Activated B cell treated with CpG ODN at 0.5 μM for 24 hours (primary cell): Measurements from ENCODE around the gene SPTA1. TPM values are rescaled to one million over a fixed set of nuclear protein-coding genes. Genes with fewer than 3 reads are reported as not detected.

Experiments used
- ATAC-seq: fragments of 200-7000 bp; cut with Tn5 transposase; one replicate; pipeline ENCODE4 v1.10.0; 2021; ENCODE audit warnings: low read depth, mild to moderate bottlenecking, moderate library complexity
- CTCF ChIA-PET: fragments of 350-600 bp; sonication (Branson Sonifier 250); formaldehyde crosslinking; loops from one replicate; lab custom pipeline; 2021; ENCODE audit warnings: antibody characterized with exemption; lab: Charles Lee
- POLR2A ChIA-PET: fragments of 350-600 bp; sonication (Branson Sonifier 250); formaldehyde crosslinking; loops from one replicate; lab custom pipeline; 2021; ENCODE audit warnings: antibody characterized with exemption; lab: Charles Lee
- DNase-seq: peaks from one replicate; pipeline ENCODE4 v3.0.0; 2022
- H3K27ac Mint-ChIP-seq: one replicate; pipeline ENCODE4 v1.8.0; 2020; ENCODE audit warnings: mixed read lengths
- H3K27me3 Mint-ChIP-seq: one replicate; pipeline ENCODE4 v1.8.0; 2021; ENCODE audit warnings: mixed read lengths
- H3K36me3 Mint-ChIP-seq: one replicate; pipeline ENCODE4 v1.8.0; 2021; ENCODE audit warnings: low read depth, mixed read lengths
- H3K4me1 Mint-ChIP-seq: one replicate; pipeline ENCODE4 v1.8.0; 2021; ENCODE audit warnings: mixed read lengths
- H3K4me3 Mint-ChIP-seq: one replicate; pipeline ENCODE4 v1.8.0; 2020; ENCODE audit warnings: mild to moderate bottlenecking, mixed read lengths
- H3K9me3 Mint-ChIP-seq: one replicate; pipeline ENCODE4 v1.8.0; 2020; ENCODE audit warnings: mixed read lengths
- intact Hi-C: fragments of 100-400 bp; cut with micrococcal nuclease; formaldehyde crosslinking; loops from one replicate; pipeline ENCODE4 v1.15.1; 2024
- total RNA-seq: library from RNA; stranded (reverse); gene quantifications from 2 replicates; pipeline ENCODE4 v1.2.3, GENCODE V29; 2022
- TF ChIP-seq, protein P1 (sequence below): fragments of 200-600 bp; IDR thresholded peaks from one replicate; pipeline ENCODE4 v1.8.0; 2022; ENCODE audit warnings: antibody characterized with exemption, mild to moderate bottlenecking

Gene SPTA1
- total RNA-seq, 1 donor from 2014 or later: not detected

DNA sequence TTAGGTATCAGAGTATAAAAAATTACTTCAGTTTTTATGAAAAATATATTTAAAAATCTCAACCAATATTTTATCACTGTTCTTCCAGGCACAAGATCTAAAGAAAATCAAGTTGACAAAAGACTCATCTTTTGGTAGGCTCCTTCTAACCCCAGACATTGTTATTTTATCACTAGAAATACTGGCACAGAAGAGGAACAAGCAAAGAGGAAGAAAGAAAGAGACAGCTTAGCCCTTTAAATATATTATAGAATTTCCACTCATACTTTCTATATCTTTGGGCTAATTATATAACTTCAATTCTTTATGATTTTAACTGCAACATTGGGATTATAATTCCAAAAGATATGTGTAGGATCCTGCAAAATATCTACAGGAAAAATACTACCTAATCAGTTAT, 32.4 kb downstream of the SPTA1 start:
- Mint-ChIP-seq H3K4me1 (peaks cover 25% of the 10 kb centered on the region), H3K4me3 (no peak overlapping the region), H3K27me3 (peaks cover 4% of the 10 kb centered on the region), H3K9me3 (peaks cover 6% of the 10 kb centered on the region), H3K27ac (no peak overlapping the region), H3K36me3 (no peaks in the 10 kb centered on the region)
- ChIA-PET CTCF (no interaction called here), POLR2A (no interaction called here)
- DNase-seq (no peak), ATAC-seq (no peak)
- TF ChIP-seq, protein P1, sequence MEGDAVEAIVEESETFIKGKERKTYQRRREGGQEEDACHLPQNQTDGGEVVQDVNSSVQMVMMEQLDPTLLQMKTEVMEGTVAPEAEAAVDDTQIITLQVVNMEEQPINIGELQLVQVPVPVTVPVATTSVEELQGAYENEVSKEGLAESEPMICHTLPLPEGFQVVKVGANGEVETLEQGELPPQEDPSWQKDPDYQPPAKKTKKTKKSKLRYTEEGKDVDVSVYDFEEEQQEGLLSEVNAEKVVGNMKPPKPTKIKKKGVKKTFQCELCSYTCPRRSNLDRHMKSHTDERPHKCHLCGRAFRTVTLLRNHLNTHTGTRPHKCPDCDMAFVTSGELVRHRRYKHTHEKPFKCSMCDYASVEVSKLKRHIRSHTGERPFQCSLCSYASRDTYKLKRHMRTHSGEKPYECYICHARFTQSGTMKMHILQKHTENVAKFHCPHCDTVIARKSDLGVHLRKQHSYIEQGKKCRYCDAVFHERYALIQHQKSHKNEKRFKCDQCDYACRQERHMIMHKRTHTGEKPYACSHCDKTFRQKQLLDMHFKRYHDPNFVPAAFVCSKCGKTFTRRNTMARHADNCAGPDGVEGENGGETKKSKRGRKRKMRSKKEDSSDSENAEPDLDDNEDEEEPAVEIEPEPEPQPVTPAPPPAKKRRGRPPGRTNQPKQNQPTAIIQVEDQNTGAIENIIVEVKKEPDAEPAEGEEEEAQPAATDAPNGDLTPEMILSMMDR: no peak
- intact Hi-C loops: no loop called here

GRCh38 chr1:158652721-158653334, 33.7 kb downstream of the SPTA1 start:
- Mint-ChIP-seq H3K9me3 (no peaks in the 10 kb centered on the region), H3K27ac (no peak overlapping the region), H3K27me3 (peaks cover 4% of the 10 kb centered on the region), H3K36me3 (no peaks in the 10 kb centered on the region), H3K4me1 (peaks cover 29% of the 10 kb centered on the region), H3K4me3 (no peak overlapping the region)
- TF ChIP-seq, protein P1: no peak
- CTCF ChIA-PET: no interaction called here
- ATAC-seq (no peak), DNase-seq (no peak)
- intact Hi-C loops: no loop called here
- POLR2A ChIA-PET: no interaction called here

DNA sequence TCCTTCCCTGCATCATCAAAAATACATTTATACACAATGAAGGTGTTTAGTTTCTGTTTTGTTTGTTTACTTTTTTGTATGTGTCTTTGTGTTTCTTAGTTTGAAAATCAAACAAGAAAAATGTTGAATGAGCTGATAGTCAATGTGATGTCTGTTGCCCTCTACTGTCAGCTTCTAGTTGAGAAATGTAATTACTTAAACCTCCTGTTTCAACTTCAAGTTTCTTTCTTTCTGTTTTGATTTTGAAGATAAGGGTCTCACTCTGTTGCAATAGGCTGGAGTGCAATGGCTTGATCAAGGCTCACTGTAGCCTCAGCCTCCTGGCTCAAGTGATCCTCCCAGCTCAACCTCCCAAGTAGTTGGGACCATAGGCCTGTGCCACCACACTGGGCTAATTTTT, 37.5 kb downstream of the SPTA1 start:
- Mint-ChIP-seq H3K4me1 (peaks cover 40% of the 10 kb centered on the region), H3K27me3 (no peaks in the 10 kb centered on the region), H3K27ac (no peak overlapping the region), H3K9me3 (no peaks in the 10 kb centered on the region), H3K36me3 (no peaks in the 10 kb centered on the region), H3K4me3 (no peak overlapping the region)
- no peak for DNase-seq
- ATAC-seq: no peak
- TF ChIP-seq, protein P1: no peak
- intact Hi-C loops: no loop called here
- POLR2A ChIA-PET: no interaction called here
- CTCF ChIA-PET: interaction anchor here (1.5 kb wide), 1 partner anchor 445 kb away, joined by 5 read pairs; no protein-coding TSS in a partner anchor

GRCh38 chr1:158646465-158646864, 40.0 kb downstream of the SPTA1 start:
- no peak for ATAC-seq
- Mint-ChIP-seq H3K4me3 (peak overlapping the region; percentile 13), H3K36me3 (no peaks in the 10 kb centered on the region), H3K9me3 (no peaks in the 10 kb centered on the region), H3K27me3 (no peaks in the 10 kb centered on the region), H3K4me1 (peaks cover 25% of the 10 kb centered on the region), H3K27ac (no peak overlapping the region)
- ChIA-PET CTCF (no interaction called here), POLR2A (no interaction called here)
- DNase-seq: no peak
- TF ChIP-seq, protein P1: no peak
- intact Hi-C loops: no loop called here

GRCh38 chr1:158644449-158644848, 42.1 kb downstream of the SPTA1 start:
- Mint-ChIP-seq H3K9me3 (no peaks in the 10 kb centered on the region), H3K27ac (no peak overlapping the region), H3K36me3 (no peaks in the 10 kb centered on the region), H3K4me1 (peaks cover 25% of the 10 kb centered on the region), H3K27me3 (no peaks in the 10 kb centered on the region), H3K4me3 (no peak overlapping the region)
- no peak for ATAC-seq
- TF ChIP-seq, protein P1: no peak
- ChIA-PET POLR2A (no interaction called here), CTCF (no interaction called here)
- no peak for DNase-seq
- intact Hi-C loops: no loop called here
